HG03558 (cell line): Measurements from ENCODE around the gene TNNI3.
A peak's percentile ranks its signal among the peaks of the same experiment; 100 is the strongest.
"Not testable (repeated sequence)": the region's sequence is repeated elsewhere in the genome, so short reads cannot be mapped to it uniquely, and the experiment has no call there.

Experiments
- ATAC-seq: cut with Tn5 transposase; IDR thresholded peaks from one replicate; pipeline ENCODE4 v1.9.1; 2021; ENCODE audit warnings: moderate number of reproducible peaks; ENCODE audit not compliant: unreplicated experiment; ENCODE audit errors: extremely low read depth

Gene TNNI3

DNA sequence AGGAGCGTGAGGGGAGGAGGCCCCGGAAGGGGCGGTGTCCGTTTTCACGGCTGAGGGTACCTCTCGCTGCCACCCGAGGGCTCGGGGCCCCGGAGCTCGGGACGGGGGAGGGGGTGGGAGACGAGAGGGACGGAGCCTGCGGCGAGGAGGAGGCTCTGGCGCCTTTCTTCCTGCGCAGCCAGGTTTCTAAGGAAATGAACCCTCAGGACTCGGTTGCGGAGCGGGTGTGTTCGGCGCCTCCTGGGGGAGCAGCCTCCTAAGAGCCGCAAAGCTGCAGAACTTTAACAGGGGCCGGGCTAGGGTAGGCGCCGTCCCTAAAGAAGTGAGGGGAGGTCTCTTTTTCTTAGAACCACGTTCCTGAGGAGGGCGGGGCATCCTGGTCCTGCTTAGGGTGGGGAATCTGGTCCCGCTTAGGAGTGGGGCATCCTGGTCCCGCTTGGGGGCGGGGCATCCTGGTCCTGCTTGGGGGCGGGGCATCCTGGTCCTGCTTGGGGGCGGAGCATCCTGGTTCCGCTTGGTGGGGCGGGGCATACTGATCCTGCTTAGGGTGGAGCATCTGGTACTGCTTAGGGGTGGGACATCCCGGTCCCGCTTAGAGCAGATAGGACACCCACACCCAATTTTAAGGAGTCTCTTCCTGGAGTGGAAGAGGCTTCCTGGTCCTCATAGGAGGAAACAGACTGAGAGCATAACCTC lies 16.3 kb upstream of the TNNI3 start:
- ATAC-seq = no peak

DNA sequence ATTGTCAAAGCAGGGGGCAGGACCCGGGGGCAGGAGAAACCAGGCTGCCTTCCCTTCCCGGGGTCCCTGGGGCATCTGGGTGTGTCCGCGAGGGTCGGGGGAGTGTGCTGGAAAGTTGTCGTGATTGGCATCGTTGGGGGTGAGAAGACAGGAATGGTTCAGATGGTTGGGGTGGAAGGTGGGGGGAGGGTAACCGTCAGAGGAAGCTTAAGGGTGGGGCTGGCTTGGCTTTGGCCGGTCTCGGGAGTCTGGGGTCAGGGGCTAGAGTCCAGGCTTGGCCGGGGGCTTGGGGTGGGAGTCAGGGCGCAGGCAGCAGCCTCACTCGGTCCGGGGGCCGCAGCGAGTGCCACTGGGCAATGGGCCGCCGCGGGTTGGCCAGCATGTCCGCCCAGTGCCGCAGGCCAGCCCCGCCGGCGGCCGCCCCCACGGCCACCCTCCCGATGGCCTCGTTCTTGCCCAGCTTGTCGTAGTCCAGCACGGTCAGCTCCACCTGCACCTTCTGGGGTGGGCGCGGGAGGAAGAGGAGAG lies 15.7 kb upstream of the TNNI3 start:
- ATAC-seq = no peak

DNA sequence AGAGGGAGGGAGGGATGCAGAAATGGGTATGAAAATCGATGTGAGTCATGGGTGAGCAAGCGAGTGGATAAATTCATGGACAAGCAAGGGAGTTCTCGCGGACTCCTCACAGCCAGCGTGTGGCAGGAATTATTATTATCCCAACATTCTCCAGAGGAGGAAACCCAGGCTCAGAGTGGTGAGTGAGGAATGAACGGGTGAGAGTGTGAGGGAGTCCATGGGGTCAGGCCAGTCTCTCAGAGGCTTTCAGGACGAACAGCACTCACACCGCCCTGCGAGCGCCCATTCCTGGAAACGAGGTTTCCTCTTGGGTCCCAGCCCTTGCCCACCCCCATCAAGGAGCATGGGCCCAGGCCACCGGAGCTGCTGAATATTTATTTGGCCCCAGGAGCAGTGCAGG lies 15.2 kb upstream of the TNNI3 start:
- no peak for ATAC-seq

DNA sequence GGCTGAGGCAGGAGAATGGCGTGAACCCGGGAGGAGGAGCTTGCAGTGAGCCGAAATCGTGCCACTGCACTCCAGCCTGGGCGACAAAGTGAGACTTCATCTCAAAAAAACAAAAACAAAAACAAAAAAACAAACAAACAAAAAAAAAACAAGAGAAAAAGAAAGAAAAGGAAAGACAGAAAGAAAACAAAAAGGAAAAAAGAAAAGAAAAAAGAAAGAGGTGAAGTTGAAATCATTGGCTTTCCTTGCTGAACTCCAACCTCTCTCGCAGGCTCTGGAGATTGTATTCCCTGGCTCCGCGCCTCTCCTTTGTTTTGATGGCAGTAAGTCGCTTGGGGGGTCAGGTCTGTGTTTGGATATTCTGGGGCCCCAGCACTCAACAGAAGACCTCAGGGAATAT lies 14.8 kb upstream of the TNNI3 start:
- ATAC-seq = not testable (repeated sequence)

DNA sequence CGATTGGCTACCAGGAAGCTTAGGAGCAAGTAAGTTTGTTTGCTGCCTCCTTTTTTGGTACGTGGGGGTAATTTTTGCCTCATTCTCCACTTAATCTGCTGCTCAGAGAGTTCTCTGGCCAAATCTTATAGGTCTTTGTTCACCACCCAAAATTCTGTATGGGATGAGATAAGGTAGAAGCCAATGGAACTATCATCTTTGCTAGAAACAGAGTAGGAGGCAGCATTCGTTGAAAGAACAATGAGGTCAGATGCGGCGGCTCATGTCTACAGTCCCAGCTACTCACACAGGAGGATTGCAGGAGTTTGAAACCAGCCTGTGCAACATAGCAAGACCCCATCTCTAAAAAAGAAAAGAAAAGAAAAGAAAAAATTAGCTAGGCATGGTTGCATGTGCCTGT lies 13.9 kb upstream of the TNNI3 start:
- no peak for ATAC-seq

DNA sequence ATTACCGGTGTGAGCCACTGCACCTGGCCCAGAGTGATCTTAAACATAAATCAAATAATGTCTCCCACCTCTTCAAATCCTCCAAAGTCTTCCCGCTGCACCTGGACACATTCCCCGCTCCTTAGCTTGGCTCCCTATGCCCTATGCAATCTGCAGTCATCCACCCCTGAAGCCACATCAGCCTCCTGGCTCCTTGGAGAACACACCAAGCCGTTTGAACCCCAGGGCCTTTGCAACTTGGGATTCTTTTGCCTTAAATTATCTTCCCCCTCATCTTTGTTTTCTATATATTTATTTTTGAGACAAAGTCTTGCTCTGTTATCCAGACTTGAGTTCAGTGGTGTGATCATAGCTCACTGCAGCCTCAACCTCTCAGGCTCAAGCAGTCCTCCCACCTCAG lies 11.6 kb upstream of the TNNI3 start:
- ATAC-seq = no peak

DNA sequence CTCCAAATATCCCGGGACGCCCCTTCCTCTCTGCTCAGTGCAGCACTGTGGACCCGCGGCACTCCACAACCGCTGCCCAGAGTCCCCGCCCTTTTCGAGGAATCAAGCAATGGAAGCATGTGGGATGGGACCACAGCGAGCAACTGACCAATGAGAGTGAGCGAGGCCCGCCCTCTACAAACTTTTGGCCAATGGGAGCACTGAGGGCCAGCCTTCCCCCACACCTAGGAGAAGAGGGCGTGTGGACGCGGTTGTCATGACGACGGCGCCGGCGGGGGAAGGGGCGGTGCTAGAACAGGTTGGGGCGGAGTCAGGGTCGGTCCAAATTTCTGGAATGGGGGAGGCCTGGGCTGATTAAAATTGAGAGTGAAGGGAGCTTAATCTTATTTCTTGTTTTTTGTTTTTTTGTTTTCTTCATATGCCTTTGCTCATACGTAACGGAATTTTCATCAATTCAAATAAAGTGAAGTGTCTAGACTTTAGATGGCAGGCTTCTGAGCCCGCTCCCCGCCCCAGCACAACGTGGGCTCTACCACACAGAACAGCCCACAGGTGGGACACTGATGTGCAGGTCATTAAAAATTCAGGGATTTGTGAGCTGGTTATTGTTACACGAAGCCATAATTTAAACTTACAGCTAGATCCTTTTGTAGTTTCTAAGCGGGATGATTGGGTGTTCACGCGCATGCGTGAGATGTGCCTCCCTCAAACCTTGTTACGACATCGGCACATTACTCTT lies 9.2 kb upstream of the TNNI3 start, which contains the start of gene DNAAF3:
Gene DNAAF3 (minus strand): TSS at position 84 of the 739 bp plus-strand sequence. CDS start 200 bp downstream, outside the sequence.
- peak; percentile 43 for ATAC-seq

DNA sequence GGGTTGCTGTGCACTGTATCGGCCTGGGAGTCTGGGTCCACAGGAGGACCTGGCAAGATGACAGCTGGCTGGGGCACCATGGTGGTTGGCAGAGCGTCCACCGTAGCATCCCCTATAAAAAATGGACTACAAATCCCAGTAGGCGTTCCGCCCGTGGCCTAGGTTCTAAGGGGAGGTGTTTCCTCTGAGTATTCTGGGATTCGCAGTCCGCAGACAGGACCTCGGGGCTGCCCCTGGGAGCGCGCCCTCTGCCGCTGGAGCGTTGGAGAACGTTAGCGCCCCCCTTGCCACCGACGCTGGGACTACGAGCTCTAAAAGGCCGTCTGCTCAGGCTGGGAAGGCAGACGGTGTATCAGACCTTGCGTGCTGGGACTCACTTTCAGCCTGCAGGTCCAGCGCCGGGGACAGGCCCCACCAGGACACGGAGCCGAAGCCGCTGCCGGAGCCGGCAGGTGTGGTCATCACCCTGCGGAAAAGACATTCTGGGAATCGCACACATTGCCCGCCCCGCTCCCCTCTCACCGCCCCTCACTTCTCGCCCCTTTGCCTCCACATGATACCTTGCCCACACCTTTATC lies 8.5 kb upstream of the TNNI3 start:
- no peak for ATAC-seq

DNA sequence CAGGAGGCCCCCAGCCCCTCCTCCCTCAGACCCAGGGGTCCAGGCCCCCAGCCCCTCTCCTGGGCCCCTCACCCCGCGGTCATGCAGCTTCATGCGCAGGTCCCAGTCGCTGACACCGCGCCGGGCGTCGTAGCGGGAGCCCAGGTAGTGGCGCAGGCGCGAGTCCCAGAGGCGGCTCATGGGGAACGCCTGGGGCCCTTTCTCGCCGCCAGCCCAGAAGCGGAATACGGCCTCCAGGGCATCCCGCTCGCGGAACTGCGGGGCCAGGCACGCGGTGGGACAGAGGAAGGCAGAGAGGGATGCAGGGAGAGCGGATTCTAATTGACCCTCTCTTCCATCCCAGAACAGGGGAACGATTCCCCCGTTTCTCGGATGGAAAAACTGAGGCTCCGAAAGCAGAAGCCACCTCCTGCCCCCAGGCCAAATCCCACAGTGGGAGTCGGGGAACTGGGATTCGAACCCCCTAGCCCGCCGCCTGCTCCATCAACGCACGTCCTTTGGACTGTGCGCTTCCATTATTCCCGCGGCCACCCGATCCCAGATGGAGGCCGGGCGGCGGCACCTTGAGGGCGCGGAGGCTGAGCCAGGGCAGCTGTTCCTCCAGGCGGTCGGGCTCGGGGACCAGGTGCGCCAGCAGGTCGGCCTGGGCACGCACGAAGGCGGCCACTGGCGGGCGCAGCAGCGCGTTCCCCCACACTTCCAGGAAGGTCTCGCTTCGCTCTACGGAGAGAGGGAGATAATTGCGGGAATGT lies 4.2 kb upstream of the TNNI3 start:
- no peak for ATAC-seq

DNA sequence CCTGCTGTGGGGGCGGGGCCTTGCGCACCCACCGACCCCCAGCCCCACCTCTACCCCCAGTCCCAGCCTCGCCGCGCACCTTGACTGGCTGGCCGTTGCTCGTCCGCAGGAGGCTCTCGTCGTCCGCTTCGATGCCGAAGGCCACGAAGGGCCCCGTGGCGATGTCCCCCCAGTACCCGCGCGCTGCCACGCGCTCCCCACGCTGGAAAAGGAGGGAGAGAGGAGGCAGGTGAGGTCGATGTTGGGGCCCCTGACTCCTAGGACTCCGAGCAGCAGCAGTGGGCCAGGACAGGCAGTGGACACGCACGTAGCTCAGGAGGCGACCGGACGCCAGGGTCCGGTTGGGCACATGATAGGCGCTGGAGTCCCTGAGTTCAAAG lies 3.4 kb upstream of the TNNI3 start:
- ATAC-seq = no peak

DNA sequence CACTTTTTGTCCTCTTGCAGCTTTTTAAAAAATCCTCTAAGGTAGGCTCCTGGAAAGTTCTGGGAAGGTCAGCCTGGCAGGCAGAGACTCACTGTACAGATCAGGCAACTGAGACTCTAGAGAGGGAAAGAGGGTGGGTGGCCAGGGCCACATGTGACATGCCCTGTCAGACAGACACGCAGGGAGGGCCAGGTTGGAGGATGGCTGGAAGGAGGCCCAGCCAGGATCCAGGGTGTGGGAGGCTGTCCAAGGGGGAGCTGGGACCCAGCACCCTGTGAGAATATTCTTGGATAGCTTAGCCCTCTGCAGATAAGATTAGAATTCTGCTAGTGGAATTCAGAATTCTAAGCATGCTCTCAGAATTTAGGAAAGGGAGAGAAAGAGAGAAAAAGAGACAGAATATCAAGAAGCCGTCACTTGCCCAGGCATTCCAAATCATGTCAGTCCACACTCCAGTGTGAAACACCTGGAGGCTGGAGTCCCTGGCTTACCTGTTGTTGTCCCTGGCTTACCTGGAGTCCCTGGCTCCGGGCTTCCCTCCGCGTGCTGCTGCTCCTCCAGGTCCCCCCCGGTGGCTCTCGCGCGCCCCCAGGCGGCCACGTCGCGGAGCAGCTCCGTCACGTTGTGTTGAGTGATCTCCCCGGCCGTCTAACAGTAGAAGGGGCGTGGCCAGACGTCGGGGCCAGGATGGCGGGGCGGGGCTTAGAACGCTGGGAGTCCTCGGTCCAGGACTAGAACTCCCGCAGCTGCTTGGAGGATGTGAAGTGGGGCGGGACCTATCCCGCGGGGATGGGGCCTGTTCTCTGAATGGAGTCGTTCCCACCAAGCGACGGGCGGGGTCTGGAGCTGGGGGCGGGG lies 2.8 kb upstream of the TNNI3 start:
- no peak for ATAC-seq

DNA sequence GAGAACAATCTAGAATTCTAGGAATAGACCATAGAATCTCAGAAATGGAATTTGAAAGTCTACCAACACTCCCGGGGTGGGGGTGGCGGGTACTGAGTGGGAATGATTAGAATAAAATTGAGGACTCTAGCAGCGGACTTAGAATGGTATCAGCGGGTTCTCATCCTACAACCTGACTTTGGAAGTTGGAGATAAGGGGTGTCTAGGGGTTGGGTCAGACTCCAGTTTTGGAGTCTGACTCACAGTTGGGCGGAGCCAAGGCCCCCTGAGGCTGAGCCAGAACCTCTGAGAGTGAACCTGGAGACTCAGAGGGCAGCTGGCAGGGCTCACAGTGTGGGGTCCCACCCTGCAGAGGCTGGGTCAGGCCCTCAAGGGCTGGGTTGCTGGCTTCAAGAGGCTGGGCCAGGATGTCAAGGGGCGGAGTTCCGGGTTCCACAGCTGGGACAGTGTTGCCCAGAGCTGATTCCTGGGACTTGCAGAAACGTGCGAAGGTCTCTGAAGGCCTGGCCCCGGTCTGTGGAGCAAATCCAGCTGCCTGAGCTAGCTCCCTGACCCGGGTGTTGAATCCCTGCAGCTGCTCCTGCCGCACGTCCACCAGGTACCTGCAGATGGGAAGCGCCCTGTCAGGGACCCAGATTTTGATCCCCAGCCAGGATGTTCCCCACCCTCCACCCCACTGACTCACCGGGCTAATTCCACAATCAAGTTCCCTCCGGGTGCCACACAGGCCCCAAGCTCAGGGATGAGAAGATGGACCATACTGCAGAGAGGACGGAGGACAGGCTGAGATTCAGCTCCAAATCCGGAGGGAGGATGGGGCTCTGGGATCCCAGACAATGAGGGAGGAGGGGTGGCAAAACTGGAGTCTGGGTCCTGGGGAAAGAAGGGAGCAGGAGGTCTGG lies 1.6 kb upstream of the TNNI3 start:
- ATAC-seq = no peak

DNA sequence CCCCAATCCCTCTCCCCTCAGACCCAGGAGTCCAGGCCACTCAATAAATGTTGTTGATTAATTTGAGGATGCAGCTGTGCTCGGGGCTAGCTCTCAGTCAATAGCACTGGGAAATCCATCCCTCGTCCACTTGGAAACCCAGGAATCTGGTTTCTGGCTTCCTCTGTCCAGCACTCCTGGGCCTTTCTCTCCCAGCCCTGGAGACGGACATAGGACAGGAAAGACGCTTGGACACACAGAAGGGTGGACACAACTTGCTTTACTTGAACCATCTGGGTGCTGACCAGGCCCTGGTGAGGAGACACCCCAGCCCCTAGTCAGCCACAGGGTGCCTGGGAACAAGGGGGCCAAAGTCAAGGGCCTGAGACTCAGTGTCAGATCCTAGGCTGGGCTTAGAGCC lies 891 bp upstream of the TNNI3 start:
- no peak for ATAC-seq

DNA sequence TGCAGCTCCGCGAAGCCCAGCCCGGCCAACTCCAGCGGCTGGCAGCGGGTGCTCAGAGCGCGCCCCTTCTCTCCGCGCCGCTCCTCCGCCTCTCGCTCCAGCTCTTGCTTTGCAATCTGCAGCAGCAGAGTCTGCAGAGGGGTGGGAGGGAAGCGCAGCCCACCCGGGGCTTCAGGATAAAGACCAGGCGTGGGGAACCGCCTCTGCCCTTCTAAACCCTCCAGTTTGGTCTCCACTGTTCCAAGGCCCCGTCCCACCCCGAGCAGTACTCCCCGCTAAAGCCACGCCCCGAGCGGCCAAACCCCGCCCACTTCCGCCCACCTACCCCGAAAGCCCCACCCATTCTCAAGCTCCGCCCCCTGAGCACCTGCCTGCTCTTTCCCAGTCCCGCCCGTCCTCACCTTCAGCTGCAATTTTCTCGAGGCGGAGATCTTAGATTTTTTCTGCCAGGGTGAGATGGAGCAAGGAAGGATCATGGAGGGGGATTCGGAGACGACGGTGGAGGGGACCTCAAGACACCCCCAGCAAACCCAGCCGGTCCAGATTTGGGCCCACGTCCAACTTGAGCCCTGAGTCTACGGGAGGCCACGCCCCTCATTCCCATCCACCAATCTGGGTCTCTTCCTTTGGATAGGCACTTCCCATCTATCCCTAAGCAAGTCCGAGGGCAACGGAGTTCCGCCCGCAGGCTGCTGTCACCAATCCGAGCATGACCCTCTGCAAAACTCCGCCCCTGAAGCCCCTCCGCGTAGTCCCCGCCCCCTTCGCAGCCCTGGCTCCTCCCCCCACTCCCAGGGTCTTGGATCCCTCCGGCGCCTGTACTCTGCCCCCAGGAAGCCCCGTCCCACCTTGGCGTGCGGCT lies 1.1 kb downstream of the TNNI3 start:
- no peak for ATAC-seq

DNA sequence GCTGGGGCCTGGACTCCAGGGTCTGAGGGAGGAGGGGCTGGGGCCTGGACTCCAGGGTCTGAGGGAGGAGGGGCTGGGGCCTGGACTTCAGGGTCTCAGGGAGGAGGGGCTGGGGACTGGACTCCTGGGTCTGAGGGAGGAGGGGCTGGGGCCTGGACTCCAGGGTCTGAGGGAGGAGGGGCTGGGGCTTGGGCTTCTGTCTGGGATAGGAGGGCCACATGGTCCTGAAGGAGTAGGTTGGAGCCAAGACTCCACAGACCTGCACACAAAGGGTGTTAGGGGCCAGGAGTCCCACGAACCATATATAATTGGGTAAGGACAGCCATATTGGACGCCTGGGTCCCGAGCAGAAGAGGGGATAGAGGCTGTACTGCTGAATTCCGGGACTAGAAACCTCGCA lies 1.7 kb downstream of the TNNI3 start:
- not testable (repeated sequence) for ATAC-seq

DNA sequence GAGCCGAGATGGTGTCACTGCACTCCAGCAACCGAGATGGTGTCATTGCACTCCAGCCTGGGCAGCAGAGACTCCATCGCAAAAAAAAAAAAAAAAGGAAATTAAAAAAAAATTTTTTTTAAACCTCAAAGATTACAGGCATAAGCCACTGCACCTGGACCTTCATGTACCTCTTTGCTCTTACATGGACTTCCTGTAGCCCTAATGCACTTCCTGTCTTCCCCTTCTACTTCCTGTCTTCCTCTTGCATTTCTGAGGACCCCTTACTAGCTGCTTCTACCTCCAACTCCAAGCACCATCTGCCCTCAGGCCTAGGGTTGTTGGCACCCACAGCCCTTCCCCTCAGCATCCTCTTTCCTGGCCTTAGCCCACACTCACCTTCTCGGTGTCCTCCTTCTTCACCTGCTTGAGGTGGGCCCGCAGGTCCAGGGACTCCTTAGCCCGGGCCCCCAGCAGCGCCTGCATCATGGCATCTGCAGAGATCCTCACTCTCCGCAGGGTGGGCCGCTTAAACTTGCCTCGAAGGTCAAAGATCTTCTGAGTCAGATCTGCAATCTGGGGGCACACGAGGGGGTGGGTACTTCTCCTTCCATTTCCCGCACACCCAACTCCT lies 3.8 kb downstream of the TNNI3 start:
- no peak for ATAC-seq

DNA sequence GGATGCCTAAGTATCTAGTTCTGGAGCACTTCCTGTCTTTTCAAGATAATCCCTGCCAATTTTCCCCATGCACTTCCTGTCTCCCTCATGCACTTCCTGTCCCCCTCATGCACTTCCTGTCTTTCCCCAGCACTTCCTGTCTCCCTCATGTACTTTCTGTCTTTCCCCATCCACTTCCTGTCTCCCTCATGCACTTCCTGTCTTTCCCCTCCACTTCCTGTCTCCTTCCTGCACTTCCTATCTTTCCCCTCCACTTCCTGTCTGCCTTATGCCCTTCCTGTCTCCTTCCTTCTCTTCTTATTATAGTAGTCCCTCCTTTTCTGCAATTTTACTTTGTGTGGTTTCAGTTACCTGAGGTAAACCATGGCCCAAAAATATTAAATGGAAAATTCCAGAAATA lies 5.5 kb downstream of the TNNI3 start:
- no peak for ATAC-seq
